Stimulated activated CD4-positive, alpha-beta T cell treated with anti-CD3 and anti-CD28 coated beads, Interleukin-2, amount 100 ng/mL, for 24 hours (primary cell): ENCODE data around the gene OR6A2.
"Not testable (repeated sequence)": the region's sequence is repeated elsewhere in the genome, so short reads cannot be mapped to it uniquely, and the experiment has no call there.

Experiments used
- DNase-seq, 2 donors: peaks; one replicate each; pipeline ENCODE4 v3.0.0-alpha.2; 2020

Gene OR6A2

GRCh38 chr11:6799402-6799801 is at the start of gene OR6A2:
Gene OR6A2 (minus strand): TSS chr11:6799689. CDS start chr11:6795708, 3,981 bp downstream.
- no peak for DNase-seq

DNA sequence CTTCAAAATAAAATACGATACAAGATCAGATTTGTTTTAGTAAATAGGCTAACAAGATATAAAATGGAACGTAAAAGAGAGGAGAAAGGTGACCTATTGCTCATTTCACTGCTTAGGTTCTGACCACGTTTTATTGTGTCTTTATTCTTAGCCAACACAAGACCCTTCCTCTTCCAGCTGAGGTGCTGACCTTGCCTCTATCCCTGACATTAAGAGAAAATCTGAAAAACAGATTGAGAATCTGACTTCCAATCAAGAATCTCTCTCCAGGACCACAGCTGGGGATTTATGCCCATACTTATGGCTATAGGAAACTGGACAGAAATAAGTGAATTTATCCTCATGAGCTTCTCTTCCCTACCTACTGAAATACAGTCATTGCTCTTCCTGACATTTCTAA is 45.9 kb upstream of the OR6A2 start, which contains the start of gene OR10A5:
Gene OR10A5, plus strand, starts transcription at position 301 of the 400 bp plus-strand sequence. Its CDS starts 0 bp downstream, at position 301.
- DNase-seq: no peak

GRCh38 chr11:6844356-6844755 is 44.9 kb upstream of the OR6A2 start:
- DNase-seq: no peak

DNA sequence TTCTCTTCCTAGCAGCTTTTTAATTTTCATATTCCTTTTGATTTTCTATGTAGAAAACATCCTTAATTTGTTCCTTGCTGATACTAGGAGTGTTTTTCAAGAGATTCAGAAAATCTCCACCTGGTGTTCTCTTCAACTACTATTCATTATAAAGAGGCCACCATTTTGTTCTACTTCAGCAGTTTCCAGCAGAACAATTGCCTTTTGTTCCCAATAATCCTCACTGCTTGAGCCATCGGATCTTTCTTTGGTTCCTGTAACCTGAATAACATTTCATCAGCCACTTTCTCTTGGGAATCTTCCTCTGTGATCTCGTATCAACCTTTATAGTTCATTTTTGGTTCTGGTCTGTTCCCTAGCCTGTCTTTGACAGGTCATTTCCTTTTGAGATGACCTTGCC is 44.2 kb upstream of the OR6A2 start:
- no peak for DNase-seq

GRCh38 chr11:6841694-6842093 is 42.2 kb upstream of the OR6A2 start:
- DNase-seq: no peak

- DNase-seq: no peak
These were observed 34.5 kb upstream of the OR6A2 start for GRCh38 chr11:6834021-6834420.

- no peak for DNase-seq
These were observed 33.9 kb upstream of the OR6A2 start for GRCh38 chr11:6833356-6833755.

DNA sequence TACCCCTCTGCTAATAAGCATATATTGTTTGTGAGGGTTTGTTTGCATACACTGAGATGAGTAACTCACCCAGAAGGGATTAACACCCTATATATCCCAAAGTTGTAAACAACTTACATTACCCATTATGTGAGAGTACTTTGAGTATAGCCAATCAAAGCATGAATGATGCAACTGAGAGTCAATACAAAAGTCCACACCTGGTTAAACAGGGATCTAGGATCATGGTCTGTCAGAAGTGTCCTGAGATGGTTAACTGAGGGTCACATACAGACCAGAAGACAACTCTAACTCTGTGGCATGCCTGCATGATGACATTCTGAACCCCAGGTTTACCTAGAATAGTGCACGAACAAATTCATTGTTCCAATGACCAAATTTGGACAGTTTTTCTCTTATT is 28.6 kb upstream of the OR6A2 start:
- DNase-seq: no peak

- DNase-seq: no peak
These were observed 25.8 kb upstream of the OR6A2 start for GRCh38 chr11:6825231-6825744.

DNA sequence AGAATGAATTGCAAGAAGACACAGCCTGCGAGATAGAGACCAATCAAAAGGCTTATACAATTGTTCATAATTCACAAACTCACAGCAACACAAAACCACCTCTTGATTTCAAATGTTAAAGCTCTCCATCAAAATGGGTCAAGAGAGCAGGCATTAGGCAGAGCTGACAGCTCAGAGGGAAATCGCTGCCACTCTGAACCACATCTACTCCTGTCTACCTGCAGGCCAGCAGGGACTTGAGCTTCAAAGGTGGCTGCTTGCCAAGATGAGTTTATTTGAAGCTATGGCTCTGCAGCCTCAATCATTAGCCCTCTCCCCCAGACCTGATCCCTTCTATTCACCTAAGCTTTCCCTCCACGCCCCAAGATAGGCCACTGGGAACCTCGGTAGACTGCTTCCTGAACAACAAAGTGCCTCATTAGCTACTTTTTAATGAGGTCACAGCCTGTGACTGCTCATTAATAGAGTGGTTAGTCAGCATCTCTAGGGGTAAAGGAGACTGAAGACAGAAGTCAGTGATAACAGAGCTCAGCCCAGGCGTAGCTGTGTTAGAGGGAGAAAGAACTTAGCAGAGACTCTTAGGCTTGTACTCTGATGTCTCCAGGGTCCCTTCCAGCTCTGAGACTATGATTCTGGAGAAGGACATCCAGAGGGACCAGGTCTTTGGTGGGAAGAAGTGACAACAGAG is 24.8 kb upstream of the OR6A2 start:
- no peak for DNase-seq

DNA sequence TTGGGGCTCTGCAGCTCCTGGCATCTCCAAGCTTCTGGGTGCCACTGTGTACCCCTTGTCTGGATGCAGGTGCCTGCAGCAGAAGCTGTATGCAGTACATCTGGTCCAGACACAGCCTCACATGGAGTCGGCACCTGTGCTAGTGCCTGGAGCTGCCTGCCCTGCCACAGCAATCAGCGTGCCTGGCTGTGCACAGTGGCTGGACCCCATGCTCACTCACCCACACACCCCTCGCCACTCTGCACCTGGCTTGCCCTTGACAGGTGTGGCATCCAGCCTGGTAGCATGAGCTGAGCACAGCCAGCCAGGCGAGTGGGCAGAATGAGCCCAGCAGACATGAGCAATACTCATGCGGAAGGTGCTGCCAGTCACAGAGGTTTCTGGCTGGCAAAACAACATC is 19.5 kb upstream of the OR6A2 start:
- no peak for DNase-seq

GRCh38 chr11:6817694-6818093 is 18.2 kb upstream of the OR6A2 start:
- no peak for DNase-seq

GRCh38 chr11:6813656-6814055 is 14.2 kb upstream of the OR6A2 start:
- no peak for DNase-seq

DNA sequence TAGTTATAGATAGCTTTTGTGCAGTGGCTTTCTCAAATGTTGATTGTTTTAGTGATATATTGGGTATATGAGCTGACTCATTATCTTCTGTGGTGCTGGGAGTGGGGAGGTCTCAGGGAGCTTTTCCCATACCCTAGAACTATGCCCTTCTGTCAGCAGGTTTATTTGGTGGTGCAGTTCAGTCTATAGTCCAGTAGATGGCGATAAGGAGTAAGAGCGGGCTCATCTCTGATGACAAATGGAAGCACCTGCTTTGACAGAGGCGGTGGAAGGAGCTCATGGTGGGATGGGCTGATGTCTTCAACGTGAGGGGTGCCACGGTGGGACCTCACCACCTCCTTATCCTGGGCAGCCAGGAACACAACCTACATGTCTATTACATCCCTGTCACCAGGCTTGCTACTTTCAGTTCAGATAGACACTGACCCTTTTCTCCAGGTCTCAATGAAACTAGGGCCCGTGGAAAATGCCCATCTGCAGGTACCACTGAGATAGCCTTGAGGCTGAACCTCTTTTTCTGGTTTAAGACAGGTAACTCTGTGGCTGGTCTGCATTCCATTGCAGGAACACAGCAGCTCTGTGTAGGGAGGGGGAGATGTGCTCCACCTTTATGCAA is 13.0 kb upstream of the OR6A2 start:
- DNase-seq: peak; percentile 13 to 33

DNA sequence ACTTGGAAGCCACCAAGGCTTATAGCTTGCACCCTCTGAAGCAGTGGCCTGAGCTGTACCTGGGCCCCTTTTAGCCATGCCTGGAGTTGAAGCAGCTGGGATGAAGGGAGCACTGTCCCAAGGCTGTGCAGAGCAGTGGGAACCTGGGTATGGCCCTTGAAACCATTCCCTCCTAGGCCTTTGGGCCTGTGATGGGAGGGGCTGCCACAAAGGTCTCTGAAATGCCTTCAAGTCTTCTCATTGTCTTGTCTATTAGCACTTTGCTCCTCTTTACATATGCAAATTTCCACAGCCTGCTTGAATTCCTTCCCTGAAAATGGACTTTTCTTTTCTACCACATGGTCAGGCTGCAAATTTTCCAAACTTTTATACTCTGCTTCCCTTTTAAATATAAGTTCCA is 1.6 kb upstream of the OR6A2 start:
- not testable (repeated sequence) for DNase-seq

- DNase-seq: no peak
These were observed 4.8 kb downstream of the OR6A2 start for GRCh38 chr11:6794639-6795038.

- no peak for DNase-seq
These were observed 8.9 kb downstream of the OR6A2 start for GRCh38 chr11:6790546-6790945.

- no peak for DNase-seq
These were observed 16.8 kb downstream of the OR6A2 start, which contains the start of gene OR2AG1 for GRCh38 chr11:6782720-6783119. Gene OR2AG1 (plus strand): TSS chr11:6783020. CDS start chr11:6785038, 2,018 bp downstream.

GRCh38 chr11:6780829-6781228 is 18.7 kb downstream of the OR6A2 start:
- DNase-seq: no peak

DNA sequence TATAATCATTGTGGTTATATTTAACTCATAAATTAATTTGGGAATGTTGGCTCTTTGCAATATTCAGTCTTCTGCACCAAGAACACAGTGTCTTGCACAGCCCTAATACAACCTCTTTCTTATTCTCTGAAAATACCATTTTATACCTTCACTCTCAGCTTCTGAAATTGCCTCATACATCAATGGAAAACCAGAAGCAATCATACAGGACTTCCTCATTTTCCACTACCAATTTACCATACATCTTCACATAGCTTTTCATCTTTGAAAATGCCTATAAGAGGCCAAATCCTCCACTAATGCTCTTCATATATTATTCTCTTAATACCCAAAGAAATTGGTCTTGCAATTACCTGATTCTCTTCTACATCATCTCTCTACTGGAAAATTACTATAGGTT is 21.0 kb downstream of the OR6A2 start:
- DNase-seq: no peak

GRCh38 chr11:6771926-6772893 is 27.3 kb downstream of the OR6A2 start, which contains the start of gene OR2AG2:
Gene OR2AG2 (minus strand): TSS chr11:6771976. CDS start chr11:6768957, 3,019 bp downstream.
- DNase-seq: no peak

- DNase-seq: peak; percentile 48 to 68
These were observed 42.0 kb downstream of the OR6A2 start for GRCh38 chr11:6757373-6757967.

- no peak for DNase-seq
These were observed 43.5 kb downstream of the OR6A2 start for GRCh38 chr11:6755953-6756347.
